Endothelial cell of umbilical vein (primary cell): ENCODE data around the gene PPIL6. TPM values are rescaled to one million over a fixed set of nuclear protein-coding genes. Genes with fewer than 3 reads are reported as not detected.

Source experiments
- BruUV-seq: library from RNA; stranded (reverse); fragments of 400-500 nt; replicated peaks from 2 replicates; lab custom pipeline; 2021; lab: Mats Ljungman, UMichigan
- CTCF ChIA-PET: fragments of 300-600, 350-600 bp; sonication (Branson Sonifier 250); formaldehyde crosslinking; loops from one replicate; lab custom pipeline; 2021; ENCODE audit warnings: antibody characterized with exemption, inconsistent platforms; lab: Charles Lee
- POLR2A ChIA-PET: fragments of 300-600, 350-600 bp; sonication (Branson Sonifier 250); formaldehyde crosslinking; loops from one replicate; lab custom pipeline; 2021; ENCODE audit warnings: antibody characterized with exemption, inconsistent platforms; lab: Charles Lee
- DNase-seq: peaks from one replicate; pipeline ENCODE4 v3.0.0-alpha.2; 2011; ENCODE audit warnings: low read depth, low spot score
- FAIRE-seq: peaks from 2 replicates; lab custom pipeline; 2011; peaks lifted over from hg19 to GRCh38; lab: Jason Lieb, UNC
- H2AFZ ChIP-seq: 2 replicates; pipeline ENCODE4 v1.6.0; 2012; ENCODE audit warnings: low read depth, low read length, control low read depth, inconsistent platforms
- H3K27ac ChIP-seq: 2 replicates; pipeline ENCODE4 v1.5.1; 2011; ENCODE audit warnings: low read depth, mild to moderate bottlenecking, control low read depth, low read length, moderate library complexity; ENCODE audit not compliant: insufficient read depth
- H3K27me3 ChIP-seq, 2 experiments: 2 replicates each; pipeline versions ENCODE4 v1.6.0 to v1.6.1; 2011; ENCODE audit warnings: low read length in 2 of 2, mixed read lengths in 1 of 2; ENCODE audit not compliant: control insufficient read depth in 2 of 2, insufficient read depth in 2 of 2
- H3K36me3 ChIP-seq, 2 experiments: 2 replicates in 1 of 2; 3 replicates in 1 of 2; pipeline ENCODE4 v1.5.1; 2011; ENCODE audit warnings: low read length in 2 of 2, mild to moderate bottlenecking in 1 of 2, moderate library complexity in 1 of 2; ENCODE audit not compliant: control insufficient read depth in 2 of 2, insufficient read depth in 2 of 2; ENCODE audit errors: extremely low read depth in 1 of 2
- H3K4me1 ChIP-seq: 3 replicates; pipeline ENCODE4 v1.5.1; 2011; ENCODE audit warnings: mild to moderate bottlenecking, low read length; ENCODE audit not compliant: control insufficient read depth, insufficient read depth; ENCODE audit errors: extremely low read depth
- H3K4me2 ChIP-seq: 2 replicates; pipeline ENCODE4 v1.6.1; 2011; ENCODE audit warnings: low read length, control low read depth, mixed read lengths; ENCODE audit not compliant: insufficient read depth
- H3K4me3 ChIP-seq, 3 experiments: fragments of 200-600 bp in 1 of 3; sonication (generic), shearing (Covaris generic) in 1 of 3; replicated peaks in 1 of 3; 2 replicates each; pipeline ENCODE4 v1.5.1; 2011 to 2016; ENCODE audit warnings: control low read depth in 3 of 3, low read length in 3 of 3, mild to moderate bottlenecking in 2 of 3, inconsistent platforms in 1 of 3, low read depth in 1 of 3, moderate library complexity in 1 of 3; ENCODE audit not compliant: insufficient read depth in 1 of 3
- H3K79me2 ChIP-seq: 2 replicates; pipeline ENCODE4 v1.6.0; 2012; ENCODE audit warnings: low read length, inconsistent platforms; ENCODE audit not compliant: control insufficient read depth, insufficient read depth
- H3K9ac ChIP-seq: replicated peaks from 2 replicates; pipeline ENCODE3; 2011; ENCODE audit warnings: low read length, control low read depth; ENCODE audit not compliant: insufficient read depth; ENCODE audit errors: extremely low read depth
- H3K9me1 ChIP-seq: replicated peaks from 3 replicates; pipeline ENCODE4 v1.6.0; 2011; ENCODE audit warnings: mild to moderate bottlenecking, low read length; ENCODE audit not compliant: control insufficient read depth, insufficient read depth; ENCODE audit errors: extremely low read depth
- H3K9me3 ChIP-seq: replicated peaks from 2 replicates; pipeline ENCODE4 v1.5.1; 2012; ENCODE audit warnings: low read length, inconsistent platforms; ENCODE audit not compliant: control insufficient read depth, insufficient read depth
- H4K20me1 ChIP-seq: replicated peaks from 2 replicates; pipeline ENCODE3; 2011; ENCODE audit warnings: mild to moderate bottlenecking, low read length; ENCODE audit not compliant: control insufficient read depth, insufficient read depth; ENCODE audit errors: extremely low read depth
- CTCF ChIP-seq, 2 donors: IDR thresholded peaks; 1 replicate in 1 of 2; 2 replicates in 1 of 2; pipeline ENCODE4 v1.5.1; 2011; ENCODE audit warnings: low read length in 2 of 2, mild to moderate bottlenecking in 2 of 2, moderate library complexity in 2 of 2, control low read depth in 1 of 2, inconsistent platforms in 1 of 2, low read depth in 1 of 2; ENCODE audit not compliant: insufficient read depth in 1 of 2; ENCODE audit errors: extremely low read depth in 1 of 2
- EZH2 ChIP-seq: IDR thresholded peaks from 2 replicates; pipeline ENCODE4 v1.6.1; 2012; ENCODE audit warnings: borderline replicate concordance, low read depth, mild to moderate bottlenecking, moderate library complexity, low read length, inconsistent platforms; ENCODE audit not compliant: severe bottlenecking
- FOS ChIP-seq: IDR thresholded peaks from 2 replicates; pipeline ENCODE4 v1.6.1; 2011; ENCODE audit warnings: mild to moderate bottlenecking, low read length, moderate library complexity, borderline replicate concordance; ENCODE audit not compliant: insufficient read depth
- GATA2 ChIP-seq: IDR thresholded peaks from 2 replicates; pipeline ENCODE4 v1.7.0; 2011; ENCODE audit warnings: low read depth, mild to moderate bottlenecking, moderate library complexity, mixed read lengths, low read length; ENCODE audit not compliant: insufficient read length, insufficient read depth
- JUN ChIP-seq: IDR thresholded peaks from 2 replicates; pipeline ENCODE4 v1.6.1; 2011; ENCODE audit warnings: borderline replicate concordance, low read depth; ENCODE audit not compliant: insufficient read length, insufficient read depth
- MAX ChIP-seq: IDR thresholded peaks from 2 replicates; pipeline ENCODE4 v1.6.1; 2011; ENCODE audit not compliant: insufficient read depth, insufficient read length
- MYC ChIP-seq: IDR thresholded peaks from one replicate; pipeline ENCODE4 v1.6.1; 2011; ENCODE audit warnings: mild to moderate bottlenecking, low read depth, low read length
- POLR2A ChIP-seq: IDR thresholded peaks from 2 replicates; pipeline ENCODE4 v1.6.1; 2012; ENCODE audit warnings: low read depth, mild to moderate bottlenecking, control low read depth, low read length
- POLR2AphosphoS5 ChIP-seq: IDR thresholded peaks from 2 replicates; pipeline ENCODE4 v1.6.1; 2012; ENCODE audit warnings: low read depth, mild to moderate bottlenecking, control low read depth, low read length, moderate library complexity; ENCODE audit not compliant: insufficient read depth
- dilution Hi-C: fragments of 300-500 bp; cut with MboI; formaldehyde crosslinking; loops from one replicate; pipeline ENCODE4 v1.15.0; 2019; ENCODE audit warnings: low sequenced_read_pairs; ENCODE audit not compliant: extremely low pct_ligation_motif_present
- intact Hi-C: fragments of 100-400 bp; cut with micrococcal nuclease; formaldehyde crosslinking; loops from one replicate; pipeline ENCODE4 v1.10.0; 2022
- polyA plus RNA-seq, 4 experiments: library from polyadenylated mRNA; depleted of rRNA in 3 of 4; stranded (reverse) in 3 of 4; unstranded in 1 of 4; fragments of >200 nt; gene quantifications; 2 replicates each; pipeline versions ENCODE4 v1.2.1 to v1.2.3, GENCODE V29; 2011 to 2012; ENCODE audit warnings: missing spikeins in 1 of 4
- total RNA-seq: library from RNA; stranded (reverse); gene quantifications from 2 replicates; pipeline ENCODE4 v1.2.3, GENCODE V29; 2021

PPIL6 gene
- total and polyA plus RNA-seq, 2 donors (not counting 3 experiments of a cell fraction or from before 2014, with no cell fraction given) = 0.11 to 0.33 TPM

- Histone ChIP-seq H3K27me3 (no peaks in the 10 kb centered on the region), H3K4me2 (no peak overlapping the region), H3K79me2 (peaks cover 7% of the 10 kb centered on the region), H3K9me1 (no peaks in the 10 kb centered on the region), H3K4me3 (no peak overlapping the region), H3K4me1 (no peaks in the 10 kb centered on the region), H3K27ac (no peak overlapping the region), H3K9me3 (no peaks in the 10 kb centered on the region), H4K20me1 (no peaks in the 10 kb centered on the region), H2AFZ (no peak overlapping the region), H3K36me3 (peaks cover 7 to 10% of the 10 kb centered on the region in 2 experiments), H3K9ac (no peak overlapping the region)
- intact Hi-C loops (no loop called here), dilution Hi-C loops (no loop called here)
- DNase-seq = no peak
- no peak for TF ChIP-seq MYC
- TF ChIP-seq EZH2 = no peak
- no peak for TF ChIP-seq POLR2AphosphoS5
- TF ChIP-seq JUN = no peak
- TF ChIP-seq GATA2 = no peak
- no peak for TF ChIP-seq CTCF (IDR thresholded peaks at IDR 0.05; ENCODE audit: extremely low read depth in 1 of 2, insufficient read depth in 1 of 2, low read depth in 1 of 2, low read length in 2 of 2)
- no peak for TF ChIP-seq FOS
- no peak for TF ChIP-seq MAX
- no peak for TF ChIP-seq POLR2A
- FAIRE-seq = no peak
- CTCF ChIA-PET = interaction anchor here (1.4 kb wide), 1 partner anchor 8 kb away, joined by 3 read pairs; no protein-coding TSS in a partner anchor
- POLR2A ChIA-PET = interaction anchor here (0.6 kb wide), 1 partner anchor 20 kb away, joined by 3 read pairs; the partner anchor contains the start of gene CD164
- BruUV-seq = no TSS peak
Measured at GRCh38 chr6:109362102-109362884, 78.1 kb downstream of the PPIL6 start.
